Medulla oblongata (tissue), 1 donor: Measurements from ENCODE around the gene FOXJ3.

ENCODE experiments used
- DNase-seq: peaks from one replicate; pipeline ENCODE4 v3.0.0-alpha.2; 2015; ENCODE audit errors: extremely low spot score

Gene FOXJ3

DNA sequence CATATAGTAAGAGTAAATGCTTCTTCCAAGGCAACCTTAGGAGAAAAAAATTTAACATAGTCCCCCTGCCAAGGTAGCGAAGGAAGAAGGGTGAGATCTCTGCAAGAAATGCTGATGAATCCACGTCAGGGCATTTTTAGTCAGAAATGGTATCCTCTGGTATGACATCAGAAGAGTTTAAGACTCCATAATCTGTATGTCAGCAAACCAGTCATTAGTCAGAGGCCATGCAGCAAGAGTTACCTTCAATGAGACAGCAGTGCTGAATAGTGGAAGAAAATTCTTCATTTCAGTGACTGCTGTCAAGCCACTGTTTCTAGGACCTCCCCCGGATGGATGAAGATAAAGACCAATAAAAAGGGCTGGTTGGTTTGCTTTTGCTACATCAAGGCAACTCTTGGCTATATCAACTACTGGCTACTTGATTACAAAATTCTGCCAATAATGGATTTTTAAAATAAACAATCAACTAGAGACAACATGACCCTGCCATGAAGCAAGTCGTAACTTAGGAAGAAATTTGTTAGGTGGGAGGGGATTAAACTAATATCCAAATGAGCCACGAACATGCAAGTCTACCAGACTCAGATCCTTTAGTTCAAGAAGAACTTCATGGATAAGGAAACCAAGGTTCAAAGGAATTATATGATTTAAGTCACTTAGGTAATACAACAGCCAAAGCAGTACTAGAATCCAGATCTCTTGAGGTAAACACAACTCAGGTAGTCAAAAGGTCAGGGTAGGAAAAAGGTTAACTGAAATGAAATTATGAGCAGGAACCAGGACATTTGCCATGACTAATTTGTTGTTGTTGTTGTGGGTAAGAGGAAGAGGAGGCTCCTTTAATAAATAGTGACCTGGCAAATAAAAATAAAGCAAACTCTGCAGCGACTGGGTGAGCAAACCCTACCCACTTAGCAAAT lies 144.8 kb downstream of the FOXJ3 start:
- no peak for DNase-seq

DNA sequence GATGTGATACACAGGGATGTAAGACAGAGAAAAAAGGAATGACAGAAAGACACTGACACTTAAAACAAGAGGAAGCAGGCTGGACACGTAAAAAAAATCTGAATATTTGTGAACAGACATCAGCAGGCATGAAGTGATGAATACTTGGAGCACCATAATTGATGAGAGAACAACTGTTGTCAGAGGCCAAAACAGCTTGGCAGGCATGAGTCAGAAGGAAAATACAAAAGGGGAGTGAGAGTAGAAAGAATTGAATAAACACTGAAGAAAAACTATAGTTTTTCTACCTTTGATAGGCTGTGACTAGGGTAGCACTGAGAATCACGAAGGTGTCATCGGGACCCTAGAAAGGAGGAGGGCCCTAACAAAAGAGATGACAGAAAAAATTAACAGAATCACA lies 148.9 kb downstream of the FOXJ3 start:
- peak; percentile 27 for DNase-seq

DNA sequence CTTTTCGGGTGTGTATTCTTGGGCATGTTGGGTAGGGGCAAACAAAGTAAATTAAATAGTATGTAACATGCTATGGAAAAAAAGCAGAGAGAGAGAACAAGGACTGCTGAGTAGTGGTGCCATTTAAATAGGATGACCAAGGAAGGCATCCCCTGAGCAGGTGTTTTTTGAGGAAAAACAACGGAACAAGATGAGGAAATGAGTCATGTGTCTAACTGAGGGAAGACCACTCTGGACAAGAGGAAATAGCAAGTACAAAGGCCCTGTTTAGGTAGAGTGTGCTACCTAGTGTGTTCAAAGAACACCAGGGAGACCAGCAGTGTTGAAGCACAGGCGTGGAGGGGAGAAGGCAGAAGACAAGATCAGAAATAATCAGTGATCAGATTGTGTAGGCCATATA lies 150.4 kb downstream of the FOXJ3 start:
- no peak for DNase-seq

DNA sequence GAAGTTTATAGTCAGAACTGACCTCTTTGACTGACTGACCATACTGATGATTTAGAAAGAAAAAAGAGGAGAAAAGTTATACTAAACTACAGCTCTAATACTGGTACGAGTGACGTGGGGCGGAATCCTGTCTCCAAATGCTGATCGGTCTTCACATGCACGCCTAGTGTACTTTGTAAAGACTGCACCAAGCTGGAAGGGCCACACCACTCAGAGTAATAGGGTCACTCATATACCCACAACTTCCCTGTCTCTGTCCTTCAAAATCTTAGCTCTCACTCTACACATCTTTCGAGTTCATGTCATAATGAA lies 151.1 kb downstream of the FOXJ3 start:
- no peak for DNase-seq

DNA sequence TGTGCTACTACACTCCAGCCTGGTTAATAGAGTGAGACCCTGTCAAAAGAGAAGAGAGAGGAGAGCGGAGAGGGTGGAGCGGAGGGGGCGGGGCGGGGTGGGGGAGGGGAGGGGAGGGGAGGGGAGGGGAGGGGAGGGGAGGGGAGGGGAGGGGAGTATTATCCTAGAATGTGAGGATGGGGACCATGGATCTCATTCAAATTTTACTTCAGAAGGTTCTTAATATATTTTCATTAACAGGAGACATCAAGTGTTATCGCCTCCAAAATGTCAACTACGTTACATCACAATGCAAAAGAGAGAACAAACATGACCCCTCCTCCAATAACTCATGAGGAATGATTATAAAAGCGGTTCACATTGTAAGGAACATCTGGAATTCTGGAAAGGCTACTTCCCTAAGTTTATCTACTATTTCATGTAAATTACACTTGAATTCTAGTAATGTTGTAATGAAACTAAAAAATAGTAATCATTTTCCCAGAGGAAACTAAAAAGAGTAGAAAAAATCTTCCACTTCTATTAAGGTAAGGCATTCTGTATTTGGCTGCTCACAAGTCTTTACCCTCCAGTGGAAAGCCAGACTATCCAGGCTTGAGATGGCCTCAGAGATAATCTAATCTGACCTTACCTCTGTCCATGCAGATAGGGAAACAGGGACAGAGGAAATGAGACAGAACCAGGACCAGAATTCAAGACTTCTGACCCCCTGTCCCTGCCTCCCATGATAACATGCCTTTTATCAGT lies 151.7 kb downstream of the FOXJ3 start:
- no peak for DNase-seq

DNA sequence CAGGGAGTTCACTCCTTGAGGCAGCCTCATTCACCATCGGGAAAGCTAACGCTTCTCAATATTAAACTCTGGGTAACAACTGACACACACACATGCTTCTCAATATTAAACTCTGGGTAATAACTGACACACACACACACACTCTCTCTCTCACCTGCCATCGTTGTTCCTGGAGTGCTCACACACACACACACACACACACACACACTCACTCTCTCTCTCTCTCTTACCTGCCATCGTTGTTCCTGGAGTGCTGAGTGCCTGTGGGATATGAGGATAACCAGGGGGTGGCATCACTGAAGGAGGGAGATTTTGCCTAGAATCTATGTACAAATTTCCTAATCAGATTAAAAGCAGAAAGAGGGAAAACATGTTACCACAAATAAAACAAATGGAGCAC lies 153.3 kb downstream of the FOXJ3 start:
- no peak for DNase-seq

DNA sequence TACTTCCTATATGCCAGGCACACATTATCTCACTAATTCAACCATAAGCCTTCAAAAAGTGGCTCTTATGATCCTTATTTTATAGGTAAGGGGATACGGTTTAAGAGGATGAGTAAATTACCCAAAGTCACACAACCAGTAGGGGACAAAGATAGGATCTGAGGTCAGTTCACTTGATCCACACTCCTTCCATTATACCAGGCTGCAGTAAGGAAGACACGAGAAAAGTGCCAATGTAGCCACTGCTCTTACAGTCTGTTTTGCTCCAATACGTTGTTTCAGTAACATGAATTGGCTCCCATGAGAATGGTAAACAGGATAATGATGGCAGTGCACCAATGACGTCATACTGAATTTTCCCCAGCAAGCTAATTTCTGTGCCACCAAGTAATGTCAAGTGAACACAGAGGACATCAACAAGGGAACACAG lies 155.1 kb downstream of the FOXJ3 start:
- DNase-seq: no peak

DNA sequence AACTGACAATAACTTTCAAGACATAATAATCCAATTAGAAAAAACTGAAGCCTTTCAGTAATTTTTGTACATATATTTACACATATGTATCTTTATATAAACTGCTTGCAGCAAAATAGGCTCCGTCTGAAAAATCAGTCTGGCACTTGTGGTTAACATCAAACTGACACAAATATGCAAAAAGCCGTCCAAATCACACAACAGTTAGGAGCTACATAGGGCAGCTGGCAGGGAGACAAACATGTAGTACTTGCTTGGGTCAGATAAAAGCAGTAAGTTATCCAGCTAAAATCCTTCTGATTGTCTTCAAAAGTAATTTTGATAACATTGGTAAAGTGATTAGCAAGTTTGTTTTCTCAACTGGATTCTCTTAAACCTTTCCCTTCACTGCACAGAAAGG lies 155.8 kb downstream of the FOXJ3 start:
- no peak for DNase-seq

DNA sequence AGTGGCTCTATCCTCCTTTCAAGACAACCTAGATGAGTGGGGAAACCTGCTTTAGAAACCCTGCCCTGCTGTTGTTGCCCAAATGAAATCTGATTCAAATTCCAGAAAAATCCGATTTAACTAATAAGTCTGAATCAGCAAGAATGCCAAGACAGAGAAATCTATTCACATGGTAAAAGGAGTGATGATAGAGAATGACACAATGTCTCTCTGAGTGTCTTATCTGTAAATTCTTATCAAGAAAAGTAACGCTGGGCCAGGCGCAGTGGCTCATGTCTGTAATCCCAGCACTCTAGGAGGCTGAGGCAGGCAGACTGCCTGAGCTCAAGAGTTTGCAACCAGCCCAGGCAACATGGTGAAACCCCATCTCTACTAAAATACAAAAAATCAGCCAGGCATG lies 156.8 kb downstream of the FOXJ3 start:
- DNase-seq: no peak

DNA sequence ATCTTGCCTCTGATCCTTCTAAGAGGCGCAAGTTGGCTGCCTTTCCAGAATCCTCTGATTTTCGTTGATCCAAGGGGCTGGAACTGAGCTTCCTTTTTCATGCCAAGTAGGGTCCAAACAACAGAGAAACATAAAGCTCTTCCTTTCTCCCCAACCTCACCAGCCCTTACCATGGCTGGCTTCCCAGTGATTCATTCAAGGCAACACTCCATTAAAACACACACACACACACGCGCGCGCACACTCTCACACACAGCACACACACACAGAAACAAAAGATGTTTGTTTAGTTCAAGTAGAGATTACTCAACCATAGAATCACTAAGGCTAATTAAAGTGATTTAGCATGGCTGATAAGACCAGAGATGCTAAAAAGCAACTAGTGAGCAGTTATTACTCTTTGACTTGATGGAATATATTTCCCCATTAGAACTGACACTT lies 157.5 kb downstream of the FOXJ3 start:
- DNase-seq: peak; percentile 77

DNA sequence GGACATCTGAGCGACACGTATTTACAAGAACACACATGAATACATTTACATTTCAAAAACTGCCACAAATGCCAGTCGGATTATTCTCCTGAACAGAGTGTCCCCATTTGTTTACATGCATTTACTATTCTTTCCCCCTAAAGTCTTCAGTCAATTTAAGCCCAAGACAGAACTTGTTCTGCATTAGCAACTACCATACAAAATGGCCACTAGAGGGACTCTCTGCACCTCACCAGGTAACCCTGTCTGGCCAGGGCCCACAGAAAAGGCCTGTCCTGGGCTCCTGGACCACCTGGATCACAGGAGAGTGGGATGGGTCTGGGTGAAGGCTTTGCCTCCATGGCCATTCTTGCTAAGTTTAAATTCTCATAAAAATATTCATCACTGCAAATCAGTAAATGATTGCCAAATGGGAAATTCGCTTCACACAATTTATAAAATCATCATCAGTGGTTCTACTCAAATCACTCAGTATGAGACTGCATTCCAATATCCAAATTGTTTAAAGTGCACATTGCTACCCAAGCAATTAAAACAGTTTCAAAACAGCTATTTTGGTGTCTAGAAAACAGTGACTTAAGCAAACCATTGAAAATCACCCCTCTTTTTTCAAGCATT lies 158.0 kb downstream of the FOXJ3 start:
- DNase-seq: peak; percentile 54

DNA sequence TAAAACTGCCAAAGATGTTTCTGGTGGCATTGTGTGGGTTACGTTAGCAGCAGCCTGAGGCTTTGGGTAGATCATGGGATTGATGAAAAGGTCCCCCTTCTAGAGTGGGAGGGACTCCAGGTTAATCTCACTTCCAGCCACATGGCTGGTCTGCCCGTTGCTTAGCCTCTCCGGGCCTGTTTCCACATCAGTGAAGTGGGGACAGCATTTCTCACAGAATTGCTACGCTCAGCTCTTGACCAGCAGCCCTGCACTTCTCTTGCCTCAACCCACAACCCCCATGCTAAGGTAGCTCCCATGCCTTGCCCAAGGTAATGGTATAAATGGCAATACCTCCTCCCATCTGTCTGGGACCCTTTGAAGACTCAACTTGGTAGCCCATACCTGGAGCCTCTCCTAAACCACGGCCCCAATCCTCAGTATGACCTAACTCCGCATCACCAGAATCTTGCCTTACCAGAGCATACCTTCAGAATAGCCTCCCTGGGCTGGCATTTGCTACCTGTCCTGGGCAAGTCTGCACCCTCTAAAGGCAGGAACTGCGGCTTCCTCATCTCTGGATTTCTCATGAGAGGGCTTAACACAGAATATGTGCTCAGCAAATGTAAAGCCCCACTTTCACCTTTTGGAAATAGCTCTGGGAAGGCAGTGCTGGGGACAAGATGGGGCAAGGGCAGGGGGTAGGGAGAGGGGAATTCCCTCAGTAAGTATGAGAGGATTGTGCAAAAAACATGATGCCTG lies 159.6 kb downstream of the FOXJ3 start:
- DNase-seq: no peak

DNA sequence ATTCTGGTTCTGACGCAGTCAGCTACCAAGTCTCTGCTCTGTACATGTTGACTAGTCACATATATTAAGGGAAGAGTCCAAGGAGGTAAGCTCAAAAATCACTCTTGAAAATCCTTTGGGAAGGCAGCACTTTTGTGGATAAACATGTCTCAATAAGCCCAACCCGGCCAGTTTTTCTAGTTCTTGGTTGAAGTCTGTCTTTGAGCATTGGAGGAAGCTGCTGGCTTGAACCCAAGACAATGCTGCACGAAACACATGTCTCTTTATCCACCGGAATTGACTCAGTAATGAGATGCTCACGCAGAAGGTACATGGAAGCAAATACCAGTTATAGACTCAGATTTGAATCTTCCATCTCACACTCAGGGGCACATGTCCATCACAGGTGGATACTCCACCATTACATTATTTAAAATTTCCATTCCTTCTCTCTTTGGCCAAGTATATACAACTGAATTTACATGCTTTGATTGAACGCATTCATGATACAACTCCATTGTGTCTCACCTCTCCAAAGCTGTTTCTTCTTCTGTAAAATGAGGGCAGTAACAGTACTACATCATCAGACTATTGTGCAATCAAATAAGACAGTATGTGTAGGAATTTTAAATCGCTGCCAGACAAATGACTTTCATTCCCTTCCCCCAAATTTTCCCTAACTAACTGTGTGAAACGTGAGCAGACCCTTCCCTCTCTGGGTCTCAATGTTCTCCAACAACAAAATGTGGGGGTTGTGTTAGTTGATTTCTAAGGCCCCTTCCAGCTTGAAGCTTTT lies 160.9 kb downstream of the FOXJ3 start:
- DNase-seq: peak; percentile 32

DNA sequence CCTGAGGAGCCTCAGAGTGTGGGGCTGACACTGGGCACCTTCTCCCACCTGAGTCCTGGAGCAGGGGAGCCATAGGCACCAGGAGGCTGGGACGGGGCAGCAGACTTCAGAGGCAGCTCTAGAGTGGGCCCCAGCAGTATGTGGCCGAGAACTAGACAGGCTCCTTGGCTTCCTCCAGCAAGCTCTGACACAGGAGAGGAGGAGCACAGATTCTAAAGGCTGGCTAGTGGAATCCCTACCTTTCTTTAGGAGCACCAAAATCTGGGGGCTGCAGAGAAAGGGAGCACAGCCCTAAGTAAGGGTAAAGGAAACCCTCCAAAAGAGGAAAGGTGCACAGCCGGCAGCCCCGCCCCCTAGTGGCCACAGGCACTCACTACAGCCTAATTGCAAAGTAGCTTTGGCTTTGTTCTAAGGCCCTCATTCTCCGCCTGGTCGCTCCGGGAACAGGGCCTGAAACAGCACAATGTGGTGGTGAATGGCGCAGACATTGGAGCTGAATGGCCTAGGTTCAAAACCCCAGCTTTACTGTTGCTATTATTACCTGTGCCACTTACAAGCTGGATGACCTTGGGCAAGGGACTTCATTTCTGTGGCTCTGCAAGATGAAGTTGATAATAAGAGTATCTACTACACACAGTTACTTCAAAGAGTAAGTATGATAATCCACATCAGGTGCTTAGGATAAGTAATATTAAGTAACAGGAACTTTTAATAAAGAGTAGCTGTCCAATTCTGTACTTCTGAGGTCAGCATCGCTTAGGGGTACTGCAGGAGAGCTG lies 161.7 kb downstream of the FOXJ3 start:
- DNase-seq: peak; percentile 76

DNA sequence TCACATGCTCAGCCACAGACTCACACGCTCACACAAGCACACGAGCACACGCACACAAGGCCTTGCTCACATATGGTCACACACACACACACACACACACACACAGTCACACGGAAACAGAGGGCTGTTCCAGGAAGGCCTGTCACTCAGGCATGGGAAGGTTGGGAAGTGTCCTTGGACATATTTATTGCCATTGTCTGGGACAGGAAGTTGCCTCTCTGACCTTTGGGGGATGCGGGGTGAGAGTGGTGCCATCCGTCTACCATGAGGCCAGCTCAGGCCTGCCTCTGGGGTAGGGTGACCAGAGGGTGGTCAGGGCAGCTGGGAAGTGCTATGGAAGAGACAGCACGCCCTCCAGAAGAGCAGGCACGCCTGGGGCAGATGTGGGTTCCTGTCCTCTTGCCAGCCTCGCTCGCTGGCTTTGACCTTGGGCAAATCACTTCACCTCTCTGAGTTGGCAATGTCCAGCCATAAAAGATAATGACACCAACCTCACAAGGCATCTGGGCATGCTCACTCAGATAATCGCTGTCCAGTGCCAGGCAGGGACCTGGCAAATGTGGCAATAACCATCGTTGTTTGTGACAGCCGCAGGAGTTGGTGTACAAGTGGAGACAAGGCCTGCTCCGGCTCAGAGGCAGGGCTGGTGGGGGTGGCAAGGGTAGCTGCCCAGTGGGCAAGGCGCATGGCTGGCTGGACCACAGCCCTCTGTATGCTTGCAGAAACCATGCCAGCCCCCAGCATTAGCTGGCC lies 162.5 kb downstream of the FOXJ3 start:
- DNase-seq: peak; percentile 11

DNA sequence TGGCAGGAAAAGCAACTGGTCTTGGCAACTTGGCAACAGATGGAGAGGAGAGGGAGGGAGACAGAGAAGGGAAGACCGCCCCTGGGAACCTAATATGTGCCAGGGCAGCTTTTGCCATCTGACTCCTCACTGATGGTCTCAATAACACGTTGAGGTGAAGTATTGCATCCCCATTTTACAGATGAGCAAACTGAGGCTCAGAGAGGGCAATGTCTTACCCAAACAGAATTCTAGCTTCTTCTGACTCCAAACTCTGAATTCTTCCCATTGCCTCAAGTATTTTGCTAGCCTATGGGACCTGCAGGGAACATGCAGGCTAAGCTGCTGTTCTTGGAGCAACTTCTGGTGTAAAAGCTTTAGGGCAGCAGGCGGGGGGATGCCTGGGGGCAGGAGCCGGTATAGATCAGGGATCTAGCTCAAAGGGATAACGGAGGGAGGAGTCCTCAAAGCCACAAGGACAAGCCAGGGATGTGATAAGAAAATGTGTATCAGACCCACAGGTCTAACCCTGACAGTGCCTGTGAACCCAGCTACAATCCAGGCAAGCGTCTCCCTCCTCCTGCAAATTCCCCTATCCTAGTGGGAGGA lies 163.3 kb downstream of the FOXJ3 start:
- no peak for DNase-seq

DNA sequence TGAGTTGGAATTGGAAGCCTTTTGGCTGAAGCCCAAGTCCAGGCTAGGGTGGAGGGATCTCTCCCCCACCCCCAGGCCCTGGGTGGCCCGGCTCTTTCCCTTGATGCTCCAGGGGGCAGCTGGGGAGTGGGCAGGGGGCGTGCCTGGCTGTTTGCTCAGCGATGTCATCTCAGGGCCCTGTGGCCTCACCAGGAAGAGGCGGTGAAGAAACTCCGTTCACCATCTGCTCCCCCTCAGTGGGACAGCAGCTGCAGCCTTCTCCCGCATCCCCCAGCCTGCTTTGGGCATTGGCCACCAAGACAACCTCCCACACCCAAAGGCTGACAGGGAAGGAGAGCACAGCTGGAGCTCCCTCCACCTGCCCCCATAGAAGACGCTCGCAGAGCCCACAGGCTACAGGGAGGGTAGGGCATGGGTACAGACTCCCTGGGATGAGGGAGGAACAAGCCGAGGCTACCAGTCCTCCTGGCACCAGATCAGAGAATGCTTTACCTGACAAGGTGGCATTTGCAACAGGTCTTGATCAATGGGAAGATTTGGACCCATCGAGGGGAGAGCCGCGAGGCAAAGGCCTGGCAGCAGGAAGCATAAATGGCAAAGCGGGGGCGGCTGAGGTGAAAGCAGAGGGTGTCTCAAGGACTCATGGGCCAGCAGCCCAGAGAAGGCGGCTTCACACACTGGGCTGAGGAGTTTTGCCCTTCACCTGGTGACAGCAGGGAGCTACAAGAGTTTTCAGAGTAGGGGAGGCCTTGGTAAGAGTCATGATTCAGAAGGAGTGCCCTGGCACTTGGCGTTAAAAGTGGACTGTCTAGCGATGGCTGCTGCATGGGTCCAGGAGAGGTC lies 164.0 kb downstream of the FOXJ3 start:
- DNase-seq: no peak

DNA sequence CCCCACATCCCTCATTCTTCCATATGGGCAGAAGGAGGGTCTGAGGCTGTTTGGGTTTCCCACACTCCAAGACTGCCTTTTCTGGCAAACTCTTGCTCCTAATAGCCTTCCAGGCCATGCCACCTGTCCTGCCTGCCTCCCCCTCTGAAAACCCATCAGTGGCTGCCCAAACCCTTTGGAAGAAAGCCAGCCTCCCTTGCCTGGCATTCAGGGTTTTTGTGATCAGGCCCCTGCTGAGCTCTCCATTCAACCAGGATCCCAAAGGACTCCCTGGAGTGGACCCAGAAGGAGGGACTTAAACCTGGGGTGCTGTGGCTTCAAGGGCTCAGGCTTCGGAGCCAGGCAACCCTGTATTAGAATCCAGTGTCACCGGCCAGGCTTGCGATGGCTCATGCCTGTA lies 166.3 kb downstream of the FOXJ3 start:
- DNase-seq: no peak

DNA sequence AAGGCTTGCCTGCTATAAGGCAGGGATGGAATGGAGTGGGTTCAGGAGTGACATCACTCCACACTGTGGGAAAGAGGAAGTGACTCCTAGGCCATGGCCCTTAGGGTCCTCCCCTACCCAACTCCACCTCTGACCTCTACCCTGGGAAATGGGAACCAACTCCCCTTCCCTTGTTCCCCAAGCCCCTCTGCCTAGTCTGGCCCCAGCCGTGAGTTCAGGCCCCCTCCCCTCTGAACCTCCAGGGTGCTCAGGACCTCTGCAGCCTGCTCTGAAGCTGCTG lies 166.7 kb downstream of the FOXJ3 start:
- no peak for DNase-seq
